ENCODE measurements around the gene SLC28A1.

DNA sequence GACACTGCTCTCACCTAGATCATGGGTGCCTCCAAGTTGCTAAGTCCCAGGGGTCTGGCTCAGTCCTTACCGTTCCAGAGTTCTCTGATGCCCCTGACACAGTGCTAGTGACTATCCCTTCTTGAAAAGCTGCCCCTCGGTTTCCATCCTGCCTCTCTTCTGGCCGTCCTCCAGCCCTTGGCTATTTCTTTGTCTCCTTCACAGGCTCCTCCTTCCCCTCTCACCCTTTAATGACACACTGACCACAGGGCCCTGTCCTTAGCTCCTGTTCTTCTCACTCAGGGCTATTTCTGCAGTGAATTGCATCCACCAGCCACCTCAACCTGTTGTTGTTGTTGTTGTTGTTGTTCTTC lies 31.1 kb downstream of the SLC28A1 start:
- TF ChIP-seq, protein P1, sequence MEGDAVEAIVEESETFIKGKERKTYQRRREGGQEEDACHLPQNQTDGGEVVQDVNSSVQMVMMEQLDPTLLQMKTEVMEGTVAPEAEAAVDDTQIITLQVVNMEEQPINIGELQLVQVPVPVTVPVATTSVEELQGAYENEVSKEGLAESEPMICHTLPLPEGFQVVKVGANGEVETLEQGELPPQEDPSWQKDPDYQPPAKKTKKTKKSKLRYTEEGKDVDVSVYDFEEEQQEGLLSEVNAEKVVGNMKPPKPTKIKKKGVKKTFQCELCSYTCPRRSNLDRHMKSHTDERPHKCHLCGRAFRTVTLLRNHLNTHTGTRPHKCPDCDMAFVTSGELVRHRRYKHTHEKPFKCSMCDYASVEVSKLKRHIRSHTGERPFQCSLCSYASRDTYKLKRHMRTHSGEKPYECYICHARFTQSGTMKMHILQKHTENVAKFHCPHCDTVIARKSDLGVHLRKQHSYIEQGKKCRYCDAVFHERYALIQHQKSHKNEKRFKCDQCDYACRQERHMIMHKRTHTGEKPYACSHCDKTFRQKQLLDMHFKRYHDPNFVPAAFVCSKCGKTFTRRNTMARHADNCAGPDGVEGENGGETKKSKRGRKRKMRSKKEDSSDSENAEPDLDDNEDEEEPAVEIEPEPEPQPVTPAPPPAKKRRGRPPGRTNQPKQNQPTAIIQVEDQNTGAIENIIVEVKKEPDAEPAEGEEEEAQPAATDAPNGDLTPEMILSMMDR (IDR thresholded peaks at IDR 0.05; ENCODE audit: insufficient read depth, low read depth, low read length), result no peak
- no peak for TF ChIP-seq EZH2 (IDR thresholded peaks at IDR 0.05; ENCODE audit: insufficient read depth, low read length)
